HG02981 (cell line): ENCODE data around the gene ANO5.

ENCODE experiments used
- ATAC-seq: cut with Tn5 transposase; IDR thresholded peaks from one replicate; pipeline ENCODE4 v1.9.1; 2021; ENCODE audit warnings: mild to moderate bottlenecking, moderate library complexity; ENCODE audit not compliant: unreplicated experiment

Gene ANO5, protein sequence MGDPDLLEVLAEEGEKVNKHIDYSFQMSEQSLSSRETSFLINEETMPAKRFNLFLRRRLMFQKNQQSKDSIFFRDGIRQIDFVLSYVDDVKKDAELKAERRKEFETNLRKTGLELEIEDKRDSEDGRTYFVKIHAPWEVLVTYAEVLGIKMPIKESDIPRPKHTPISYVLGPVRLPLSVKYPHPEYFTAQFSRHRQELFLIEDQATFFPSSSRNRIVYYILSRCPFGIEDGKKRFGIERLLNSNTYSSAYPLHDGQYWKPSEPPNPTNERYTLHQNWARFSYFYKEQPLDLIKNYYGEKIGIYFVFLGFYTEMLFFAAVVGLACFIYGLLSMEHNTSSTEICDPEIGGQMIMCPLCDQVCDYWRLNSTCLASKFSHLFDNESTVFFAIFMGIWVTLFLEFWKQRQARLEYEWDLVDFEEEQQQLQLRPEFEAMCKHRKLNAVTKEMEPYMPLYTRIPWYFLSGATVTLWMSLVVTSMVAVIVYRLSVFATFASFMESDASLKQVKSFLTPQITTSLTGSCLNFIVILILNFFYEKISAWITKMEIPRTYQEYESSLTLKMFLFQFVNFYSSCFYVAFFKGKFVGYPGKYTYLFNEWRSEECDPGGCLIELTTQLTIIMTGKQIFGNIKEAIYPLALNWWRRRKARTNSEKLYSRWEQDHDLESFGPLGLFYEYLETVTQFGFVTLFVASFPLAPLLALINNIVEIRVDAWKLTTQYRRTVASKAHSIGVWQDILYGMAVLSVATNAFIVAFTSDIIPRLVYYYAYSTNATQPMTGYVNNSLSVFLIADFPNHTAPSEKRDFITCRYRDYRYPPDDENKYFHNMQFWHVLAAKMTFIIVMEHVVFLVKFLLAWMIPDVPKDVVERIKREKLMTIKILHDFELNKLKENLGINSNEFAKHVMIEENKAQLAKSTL

DNA sequence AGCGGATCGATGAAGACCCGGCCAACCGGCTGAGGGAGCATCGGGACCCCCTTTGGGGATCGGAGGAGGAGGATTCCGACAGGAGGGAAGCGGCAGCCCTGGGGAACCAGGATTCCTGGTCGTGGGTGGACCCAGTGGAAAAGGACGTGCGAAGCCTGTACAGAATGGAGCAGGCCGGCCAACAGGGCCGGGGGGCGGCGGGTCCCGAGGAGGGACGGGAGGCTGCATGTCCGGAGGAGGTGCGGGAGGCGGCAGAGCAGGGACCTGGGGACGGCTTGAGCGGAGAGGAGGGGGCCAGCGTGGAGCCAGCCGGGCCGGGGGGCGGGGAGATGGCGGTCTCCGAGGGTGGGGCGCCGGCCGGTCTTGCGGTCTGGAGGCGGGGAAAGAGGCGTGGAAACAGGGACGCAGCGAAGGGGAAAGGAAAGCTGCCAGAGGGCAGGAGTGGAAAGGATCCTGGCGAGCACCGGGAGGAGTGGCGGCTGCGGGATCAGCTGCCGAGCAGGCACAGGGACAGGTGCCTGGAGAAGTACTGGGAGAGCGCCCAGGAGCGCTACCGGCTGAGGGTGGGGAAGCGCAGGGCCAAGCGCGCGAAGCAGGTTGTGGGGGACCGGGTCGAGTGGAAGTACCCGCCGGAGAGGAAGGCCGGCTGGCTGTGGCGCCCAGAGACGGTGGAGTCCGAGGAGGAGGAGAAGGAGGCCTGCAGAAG is at the start of gene ANO5:
TSS of gene ANO5 (plus strand) at position 444 of the 706 bp plus-strand sequence. CDS start 408 bp downstream, outside the sequence.
- no peak for ATAC-seq

DNA sequence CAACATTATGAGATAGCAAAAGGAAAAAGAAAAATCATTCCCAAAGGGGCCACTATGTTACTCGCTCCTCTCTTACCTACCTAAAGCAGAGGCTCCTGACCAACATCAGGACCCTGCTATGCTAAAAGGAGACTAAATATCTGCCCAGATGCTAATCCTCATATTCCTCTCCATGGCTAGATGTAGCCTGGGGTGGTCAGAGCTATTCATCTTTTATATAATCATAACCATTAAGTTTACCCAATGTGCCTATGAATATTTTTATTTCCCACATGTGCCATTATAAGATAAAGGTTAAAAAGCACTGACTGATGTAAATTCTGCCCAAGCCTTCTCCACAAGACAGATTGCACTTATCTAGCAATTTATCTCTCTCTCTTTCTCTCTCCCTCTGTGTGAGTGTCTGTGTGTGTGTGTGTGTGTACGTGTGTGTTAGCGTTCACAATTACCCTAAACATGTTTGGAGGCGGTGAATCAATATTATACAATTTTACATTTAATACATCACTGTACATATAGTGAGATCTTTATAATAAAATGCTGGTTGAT is 41.2 kb upstream of the ANO5 start:
- ATAC-seq = no peak

DNA sequence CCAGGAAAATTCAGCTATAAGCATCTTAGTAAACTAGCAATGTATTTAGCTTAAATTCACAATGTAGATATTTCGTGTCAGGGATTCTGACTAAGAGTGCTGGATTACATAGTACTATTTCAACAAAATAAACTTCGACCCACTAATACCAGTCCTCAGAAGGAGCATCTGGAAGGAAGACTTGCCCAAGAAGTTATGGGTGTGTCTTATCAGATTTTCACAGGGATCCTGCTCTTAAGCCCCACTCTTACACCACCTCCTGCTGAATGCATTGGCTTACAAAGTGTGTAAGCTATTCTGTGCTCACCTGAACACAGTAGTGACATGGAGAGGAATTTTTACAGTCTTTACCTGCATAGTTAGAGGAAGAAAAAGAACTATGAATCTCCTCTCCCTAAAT is 35.4 kb upstream of the ANO5 start:
- ATAC-seq = no peak

DNA sequence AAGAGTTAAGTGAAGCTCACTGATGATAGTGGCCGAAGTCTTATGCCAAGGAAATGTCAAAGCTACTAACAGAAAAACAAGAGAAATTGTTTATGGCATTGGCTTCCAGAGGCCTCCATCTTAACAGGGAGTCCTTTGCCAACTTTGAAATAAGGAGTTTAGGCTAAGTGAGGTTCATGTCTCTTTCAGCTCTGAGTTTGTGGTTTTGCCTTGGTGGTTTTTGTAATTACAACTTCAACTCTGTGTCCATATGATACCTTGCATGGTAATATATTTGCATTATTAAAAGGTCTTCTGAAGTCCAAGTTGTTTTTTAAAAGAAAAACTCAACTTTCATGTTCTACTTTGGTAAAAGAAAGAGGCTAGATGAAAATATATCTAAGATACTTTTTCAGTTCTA is 31.4 kb upstream of the ANO5 start:
- no peak for ATAC-seq

DNA sequence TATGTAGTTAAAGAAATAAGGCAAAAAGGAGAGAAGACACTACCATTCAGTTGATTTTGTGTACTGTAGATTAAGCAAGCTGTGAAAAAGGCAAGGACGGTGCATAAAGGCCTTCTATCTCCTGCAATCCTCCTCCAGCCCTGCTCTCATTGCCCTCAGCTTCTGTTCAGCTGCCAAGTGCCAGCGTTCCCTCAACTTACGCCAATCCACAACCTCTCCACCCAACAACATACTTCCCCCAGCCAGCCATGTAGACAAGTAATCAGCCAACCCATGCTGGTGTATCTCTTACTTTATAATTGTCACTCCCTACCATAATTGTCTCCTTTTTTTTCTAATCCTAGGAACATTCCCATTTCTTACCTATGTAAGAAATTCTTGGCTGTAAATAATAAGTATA is 30.1 kb upstream of the ANO5 start:
- ATAC-seq = peak; percentile 4

DNA sequence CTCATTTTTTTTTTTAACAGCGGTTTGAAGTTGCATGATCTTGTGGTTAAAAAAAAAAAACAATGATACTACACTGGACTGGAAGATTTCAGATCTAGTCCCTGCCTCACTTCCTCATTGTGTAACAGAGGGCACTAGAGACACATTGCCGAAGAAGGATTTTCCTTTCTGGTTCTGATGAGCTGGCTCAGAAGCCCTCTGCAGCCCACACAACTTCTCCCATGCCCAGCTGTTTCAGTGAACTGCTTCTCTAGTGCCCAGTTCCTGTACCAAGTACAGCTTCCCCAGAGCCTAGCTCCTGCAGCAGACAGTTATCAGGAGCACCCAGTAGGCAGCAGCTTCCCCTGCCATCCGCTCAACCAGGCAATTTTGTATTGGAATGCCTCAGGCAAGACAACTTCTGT is 29.5 kb upstream of the ANO5 start:
- ATAC-seq = peak; percentile 81

DNA sequence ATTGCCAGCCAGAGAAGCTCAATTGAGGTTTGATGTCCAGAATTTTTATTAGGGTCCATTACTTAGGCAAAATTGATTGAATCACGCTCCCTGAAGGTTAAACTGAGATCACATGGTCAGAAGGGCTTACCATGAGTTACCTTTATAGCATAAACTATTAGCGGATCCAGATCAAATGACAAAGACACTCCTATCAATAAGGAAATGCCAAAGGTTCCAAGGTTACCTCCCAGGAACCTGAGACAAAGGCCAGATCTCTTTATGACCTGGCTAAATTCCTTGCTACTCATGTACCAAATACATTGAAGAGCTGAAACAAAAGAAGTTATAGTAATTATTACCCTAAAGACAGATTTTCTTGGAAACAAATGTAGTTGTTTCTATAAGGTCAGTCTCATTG is 27.8 kb upstream of the ANO5 start:
- ATAC-seq = no peak

DNA sequence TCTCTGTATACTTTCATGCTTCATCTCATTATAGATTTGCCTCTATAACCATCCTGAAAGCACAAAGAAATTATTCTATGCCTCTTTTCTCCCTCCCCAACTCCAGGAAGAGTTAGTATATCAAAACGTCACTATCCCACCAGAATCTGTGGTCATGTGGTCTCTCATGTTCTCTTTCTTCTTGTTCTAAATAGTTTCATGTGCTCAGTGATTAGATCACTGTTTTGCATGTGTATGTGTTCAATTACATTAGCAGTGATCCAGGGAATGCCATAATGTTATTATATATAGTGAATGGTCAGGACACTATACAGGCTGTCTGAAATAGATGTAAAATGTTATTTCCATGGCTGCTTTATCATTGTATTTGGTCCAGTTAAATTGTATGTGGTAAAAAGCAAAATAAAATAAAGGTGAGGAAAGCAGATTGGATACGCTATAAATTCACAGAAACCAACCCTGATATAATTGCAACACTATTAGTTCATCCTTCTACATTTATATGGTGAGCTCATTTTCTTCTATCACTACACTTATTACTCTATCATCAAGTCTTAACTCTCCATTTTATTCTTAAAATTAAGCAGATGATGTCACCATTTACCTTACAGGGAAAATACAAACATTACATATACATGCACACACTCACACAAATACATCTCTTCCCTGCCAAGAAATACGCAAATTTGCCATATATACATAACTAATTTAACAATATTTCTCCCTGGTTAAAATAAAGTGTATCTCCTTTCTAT is 26.9 kb upstream of the ANO5 start:
- ATAC-seq = no peak

DNA sequence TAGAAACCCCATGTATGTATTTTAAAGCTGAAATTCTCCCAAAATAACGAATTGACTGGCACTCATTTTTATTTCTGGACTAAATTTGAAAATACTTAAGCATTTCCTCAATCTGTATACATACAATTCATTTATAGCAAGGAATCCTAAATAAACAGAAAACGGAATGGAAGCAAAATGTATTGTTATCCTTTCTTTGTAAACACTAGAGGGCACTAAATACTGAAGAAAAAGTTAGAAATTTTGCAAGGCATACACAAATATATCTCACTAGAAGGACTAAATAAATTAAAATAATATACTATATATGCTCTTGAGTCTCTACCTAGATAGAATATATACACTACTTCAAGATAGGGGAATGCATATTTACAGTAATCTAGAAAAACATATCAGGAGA is 23.1 kb upstream of the ANO5 start:
- no peak for ATAC-seq

DNA sequence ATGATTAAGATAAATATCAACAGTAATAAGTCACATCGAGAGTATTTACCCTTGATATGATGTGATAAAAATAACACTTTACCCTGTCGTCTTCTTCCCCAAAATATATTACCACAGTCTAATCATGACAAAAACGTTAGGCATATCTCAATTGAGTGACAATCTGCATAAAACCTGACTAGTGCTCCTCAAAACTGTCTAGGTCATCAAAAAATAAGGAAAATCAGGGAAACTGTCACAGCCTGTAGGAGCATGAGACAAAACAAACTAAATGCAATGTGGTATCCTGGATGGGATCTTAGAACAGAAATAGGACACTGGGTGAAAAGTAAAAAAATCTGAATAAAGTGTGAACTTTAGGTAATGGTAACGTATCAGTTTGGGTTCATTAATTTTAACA is 19.4 kb upstream of the ANO5 start:
- no peak for ATAC-seq

DNA sequence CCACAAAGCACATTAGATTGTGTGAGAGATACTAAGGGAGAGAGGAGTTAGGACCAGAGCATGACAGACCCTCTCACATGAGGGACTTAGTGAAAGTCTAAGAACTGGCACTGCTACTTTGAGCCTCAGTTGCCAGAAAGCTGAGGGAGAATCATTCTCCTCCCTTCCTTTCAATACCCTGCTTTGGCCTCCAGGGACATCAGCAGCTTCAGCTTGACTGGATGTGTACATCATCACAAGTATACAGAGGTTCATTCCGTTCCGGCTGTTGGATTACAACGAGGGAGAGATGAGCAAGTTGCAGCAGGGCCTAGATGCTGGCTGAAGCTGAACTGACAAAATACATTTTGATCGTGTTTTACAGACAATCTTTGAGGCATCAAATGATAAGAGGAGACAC is 15.7 kb upstream of the ANO5 start:
- ATAC-seq = no peak

DNA sequence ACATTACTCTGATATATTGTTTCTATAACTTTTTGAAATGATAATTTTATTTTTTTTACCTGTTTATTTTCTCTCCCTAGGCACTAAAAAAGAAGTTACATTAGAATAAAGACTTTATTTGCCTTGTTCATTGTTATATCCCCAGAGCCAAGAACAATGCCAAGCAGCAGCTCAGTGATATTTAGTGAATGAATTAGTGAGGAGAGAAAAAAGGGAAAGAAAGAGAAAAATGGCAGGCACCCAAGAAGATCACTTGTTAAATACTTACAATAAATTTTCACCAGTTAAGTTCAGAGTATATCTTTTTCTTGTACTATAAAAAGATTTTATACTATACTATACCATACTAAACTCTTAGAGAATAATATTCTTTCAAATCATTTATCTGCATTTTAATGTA is 13.3 kb upstream of the ANO5 start:
- no peak for ATAC-seq

DNA sequence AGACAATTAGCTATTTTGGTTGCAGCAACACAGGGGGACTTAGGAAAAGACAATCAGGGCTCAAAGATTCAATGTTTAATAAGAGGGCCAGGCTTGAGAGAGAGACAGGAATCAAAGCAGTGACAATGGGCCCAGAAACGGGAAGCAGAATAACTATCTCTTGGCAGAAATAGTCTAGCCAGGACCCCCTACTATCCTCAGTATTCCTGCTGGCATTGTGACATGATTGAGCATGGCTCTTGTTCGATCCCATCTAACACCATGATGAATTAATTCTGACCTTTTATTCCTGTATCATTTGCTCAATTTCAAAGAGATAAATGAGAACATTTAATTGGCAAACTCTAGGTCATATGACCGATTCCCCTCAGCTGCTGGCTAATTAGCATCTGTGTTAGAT is 12.8 kb upstream of the ANO5 start:
- no peak for ATAC-seq

DNA sequence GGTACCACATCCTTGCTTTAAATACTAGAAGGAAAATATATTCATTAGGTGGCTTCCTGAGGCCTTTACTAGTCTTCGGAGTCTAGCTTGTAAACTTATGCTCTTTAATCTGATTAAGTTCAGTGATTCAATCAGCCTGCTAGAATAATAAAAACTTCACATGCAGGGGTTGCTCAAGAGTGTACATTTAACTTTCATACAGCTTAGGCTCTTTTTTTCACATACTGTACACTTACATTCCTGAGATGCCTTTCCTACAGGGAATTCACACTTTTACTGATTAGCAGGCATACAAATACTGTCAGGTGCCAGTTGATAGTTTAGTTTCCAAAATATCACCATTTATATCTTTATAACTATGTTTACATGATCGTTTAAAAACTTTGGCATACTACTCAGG is 3.2 kb upstream of the ANO5 start:
- ATAC-seq = no peak

DNA sequence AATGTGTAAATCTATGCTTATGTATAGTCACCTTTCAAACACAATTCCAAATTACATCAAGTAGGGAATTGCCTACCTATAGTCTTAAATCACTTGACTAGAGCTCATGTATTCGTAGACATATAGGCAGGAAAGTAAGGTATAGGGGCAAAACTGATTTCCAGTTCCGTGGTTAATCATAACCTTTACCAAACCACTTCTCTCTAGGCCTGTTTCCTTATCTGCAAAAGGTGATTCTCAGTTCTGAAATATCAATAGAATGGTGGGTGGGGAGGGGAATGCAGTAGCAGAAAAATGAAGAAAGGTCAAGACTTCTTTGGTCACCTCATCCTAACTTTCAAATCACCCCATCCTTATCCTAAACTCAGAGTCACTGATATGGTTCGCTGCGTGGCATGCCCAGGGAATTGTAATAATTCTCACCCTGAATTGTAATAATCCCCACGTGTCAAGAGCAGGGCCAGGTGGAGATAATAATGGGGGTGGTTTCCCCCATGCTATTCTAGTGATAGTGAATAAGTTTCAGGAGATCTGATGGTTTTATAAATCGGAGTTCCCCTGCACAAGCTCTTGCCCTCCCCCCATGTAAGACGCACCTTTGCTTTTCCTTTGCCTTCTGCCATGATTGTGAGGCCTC is 1.9 kb upstream of the ANO5 start:
- ATAC-seq = peak; percentile 29

DNA sequence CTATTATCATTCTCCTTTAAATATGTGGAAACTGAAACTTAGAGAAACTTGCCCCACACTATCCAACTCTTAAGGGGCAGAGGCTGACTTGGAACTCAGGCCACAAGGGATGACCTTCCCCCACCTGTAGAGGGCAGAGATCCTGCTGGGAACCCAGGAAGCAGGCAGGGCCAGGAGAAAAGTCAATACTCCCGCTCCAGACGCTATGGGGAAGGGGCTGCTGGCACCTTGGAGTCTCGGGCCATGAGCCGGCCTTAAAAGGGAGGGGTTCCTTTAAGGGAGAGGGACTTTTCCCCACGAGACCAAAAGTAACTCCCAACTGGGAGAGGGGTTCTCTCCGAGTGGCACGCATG is 620 bp upstream of the ANO5 start:
- ATAC-seq = no peak

DNA sequence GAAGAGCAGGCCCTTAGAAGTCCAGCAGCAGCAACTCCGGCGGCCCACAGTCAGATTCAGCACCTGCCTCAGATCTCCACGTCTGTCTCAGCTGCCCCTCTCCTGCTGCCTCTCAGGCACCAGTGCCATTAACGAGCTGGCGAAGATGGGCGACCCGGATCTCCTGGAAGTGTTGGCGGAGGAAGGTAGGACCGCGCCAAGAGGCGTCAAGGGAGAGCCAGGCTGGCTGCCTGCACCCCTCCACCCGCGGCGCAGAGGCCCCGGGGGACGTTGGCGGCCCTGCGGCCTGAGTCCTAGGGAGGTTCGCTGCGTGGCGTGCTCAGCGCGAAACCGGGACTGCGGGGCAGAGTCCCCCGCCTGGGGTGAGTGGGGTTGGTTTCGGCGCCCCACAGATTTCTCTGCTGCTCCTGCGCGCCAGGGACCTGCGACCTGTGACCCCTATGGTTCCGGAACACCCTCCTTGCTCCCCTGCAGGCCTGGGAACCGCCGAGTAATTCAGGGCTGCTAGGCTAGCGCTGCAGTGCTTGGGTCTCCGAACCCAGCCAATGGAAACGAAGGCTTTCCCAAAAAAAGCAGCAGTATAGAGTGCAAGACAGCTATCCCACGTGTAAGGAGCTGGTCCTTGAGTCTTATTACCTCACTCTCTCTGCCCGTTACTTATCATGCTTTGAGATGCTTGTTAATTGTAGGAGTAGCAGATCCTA is 615 bp downstream of the ANO5 start:
- ATAC-seq = no peak

DNA sequence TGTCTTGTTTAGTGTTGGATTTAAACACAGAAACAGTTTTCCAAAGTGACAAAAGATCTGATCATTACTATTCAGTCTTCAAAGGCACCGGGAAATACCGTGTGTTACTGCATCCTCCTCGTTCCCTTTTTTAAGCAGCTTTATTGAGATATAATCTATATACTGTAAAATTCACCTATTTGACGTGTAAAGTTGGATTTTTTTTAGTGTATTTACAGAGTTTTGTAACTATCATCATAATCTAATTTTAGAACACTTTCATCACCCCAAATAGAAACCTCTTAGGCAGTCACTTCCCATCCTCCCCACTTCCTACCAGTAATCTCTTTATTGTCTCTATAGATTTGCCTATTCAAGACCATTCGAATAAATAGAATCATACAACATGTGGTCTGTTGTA is 1.4 kb downstream of the ANO5 start:
- ATAC-seq = no peak

DNA sequence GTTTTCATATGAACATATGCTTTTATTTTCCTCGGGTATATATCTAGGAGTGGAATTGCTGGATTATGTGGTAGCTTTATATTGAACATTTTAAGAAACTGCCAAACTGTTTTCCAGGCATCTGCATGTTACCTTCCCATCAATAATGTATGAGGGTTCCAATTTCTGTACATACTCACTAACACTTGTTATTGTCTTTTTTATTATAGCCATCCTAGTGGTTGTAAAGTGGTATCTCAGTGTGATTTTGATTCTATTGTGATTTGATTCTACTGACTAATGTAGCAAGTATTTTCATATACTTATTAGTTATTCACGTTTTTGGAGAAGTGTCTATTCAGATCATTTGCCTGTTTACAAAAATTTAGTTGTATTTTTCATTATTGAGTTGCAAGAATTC is 2.0 kb downstream of the ANO5 start:
- no peak for ATAC-seq
